NCI-H460 (cell line): ENCODE measurements around the gene CRLF3. TPM values are rescaled to one million over a fixed set of nuclear protein-coding genes. Genes with fewer than 3 reads are reported as not detected.
"Not testable (repeated sequence)": the region's sequence is repeated elsewhere in the genome, so short reads cannot be mapped to it uniquely, and the experiment has no call there.

ENCODE experiments used
- DNase-seq: peaks from one replicate; pipeline ENCODE4 v3.0.0-alpha.2; 2016; ENCODE audit warnings: low read depth; ENCODE audit errors: extremely low read depth
- total RNA-seq: library from RNA; depleted of rRNA; stranded (reverse); fragments of >200 nt; shearing (Covaris generic); gene quantifications from 2 replicates; pipeline ENCODE4 v1.2.3, GENCODE V29; 2014

The CRLF3 gene
- total RNA-seq, 1 experiment from 2014 or later, result 30.6 TPM

GRCh38 chr17:30816165-30816564 is 8.3 kb downstream of the CRLF3 start:
- DNase-seq, result no peak

DNA sequence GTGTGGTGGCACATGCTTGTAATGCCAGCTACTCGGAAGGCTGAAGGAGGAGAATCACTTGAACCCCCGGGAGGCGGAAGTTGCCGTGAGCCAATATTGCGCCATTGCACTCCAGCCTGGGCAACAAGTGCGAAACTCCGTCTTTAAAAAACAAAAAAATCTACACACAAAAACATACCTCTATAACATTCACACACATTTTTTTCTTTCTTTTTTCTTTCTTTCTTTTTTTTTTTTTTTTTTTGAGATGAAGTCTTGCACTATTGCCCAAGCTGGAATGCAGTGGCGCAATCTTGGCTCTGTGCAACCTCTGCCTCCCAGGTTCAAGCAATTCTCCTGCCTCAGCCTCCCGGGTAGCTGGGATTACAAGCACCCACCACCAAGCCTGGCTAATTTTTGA is 9.6 kb downstream of the CRLF3 start:
- DNase-seq, result not testable (repeated sequence)

DNA sequence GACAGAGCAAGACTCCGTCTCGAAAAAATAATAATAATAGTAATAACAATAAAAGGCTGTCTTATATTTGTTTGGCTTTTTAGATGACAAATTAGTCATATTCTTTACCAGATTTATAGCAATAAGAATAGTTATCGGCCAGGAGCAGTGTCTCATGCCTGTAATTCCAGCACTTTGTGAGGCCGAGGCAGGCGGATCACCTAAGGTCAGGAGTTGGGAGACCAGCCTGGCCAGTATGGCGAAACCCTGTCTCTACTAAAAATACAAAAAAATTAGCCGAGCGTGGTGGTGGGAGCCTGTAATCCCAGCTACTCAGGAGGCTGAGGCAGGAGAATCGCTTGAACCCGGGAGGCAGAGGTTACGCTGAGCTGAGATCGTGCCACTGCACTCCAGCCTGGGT is 10.3 kb downstream of the CRLF3 start:
- DNase-seq, result not testable (repeated sequence)

GRCh38 chr17:30812218-30813177 is 12.0 kb downstream of the CRLF3 start:
- DNase-seq, result no peak

GRCh38 chr17:30809867-30810266 is 14.6 kb downstream of the CRLF3 start:
- no peak for DNase-seq

- DNase-seq, result no peak
Measured at GRCh38 chr17:30808785-30809286, 15.7 kb downstream of the CRLF3 start.

DNA sequence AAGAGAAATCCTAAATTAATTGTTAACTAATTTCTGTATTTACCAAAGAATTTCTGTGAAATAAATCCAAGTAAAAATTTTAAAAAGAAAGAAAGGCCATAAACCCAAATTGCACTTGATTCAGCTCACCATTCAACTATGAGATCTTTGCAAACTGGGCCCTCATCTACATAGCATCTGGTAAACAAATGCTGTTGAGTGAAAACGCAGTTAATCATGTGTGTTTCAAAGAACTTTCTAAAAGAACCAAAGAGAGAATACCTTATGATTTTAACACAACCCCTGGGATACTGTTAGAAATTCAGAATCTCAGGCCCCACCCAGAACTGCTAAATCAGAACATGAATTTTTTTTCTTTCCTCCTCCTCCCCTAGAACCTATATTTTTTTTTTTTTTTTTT is 16.6 kb downstream of the CRLF3 start:
- no peak for DNase-seq

DNA sequence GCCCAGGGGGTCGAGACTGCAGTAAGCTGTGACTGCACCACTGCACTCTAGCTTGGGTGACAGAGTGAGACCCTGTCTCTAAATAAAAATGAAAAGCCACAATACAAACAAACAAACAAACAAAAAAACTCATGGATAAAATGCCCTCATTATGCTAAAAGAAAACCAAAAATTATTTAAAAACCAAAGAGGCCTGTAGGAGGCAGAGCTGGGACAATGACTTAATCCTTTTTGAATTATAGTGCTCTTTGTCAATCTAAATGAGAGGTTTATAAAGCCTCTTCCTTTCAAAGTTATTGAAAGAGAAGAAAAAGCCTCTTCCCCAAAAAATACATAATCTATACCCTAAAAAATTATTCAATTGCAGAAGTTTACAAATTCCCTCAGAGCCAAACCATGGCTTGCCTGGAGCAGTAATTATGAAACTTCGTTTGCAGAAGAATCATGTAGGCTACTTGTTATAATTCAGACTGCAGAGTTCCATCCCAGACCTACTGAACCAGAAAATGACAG is 18.5 kb downstream of the CRLF3 start:
- DNase-seq, result no peak

- no peak for DNase-seq
Measured at GRCh38 chr17:30801671-30802070, 22.8 kb downstream of the CRLF3 start.

DNA sequence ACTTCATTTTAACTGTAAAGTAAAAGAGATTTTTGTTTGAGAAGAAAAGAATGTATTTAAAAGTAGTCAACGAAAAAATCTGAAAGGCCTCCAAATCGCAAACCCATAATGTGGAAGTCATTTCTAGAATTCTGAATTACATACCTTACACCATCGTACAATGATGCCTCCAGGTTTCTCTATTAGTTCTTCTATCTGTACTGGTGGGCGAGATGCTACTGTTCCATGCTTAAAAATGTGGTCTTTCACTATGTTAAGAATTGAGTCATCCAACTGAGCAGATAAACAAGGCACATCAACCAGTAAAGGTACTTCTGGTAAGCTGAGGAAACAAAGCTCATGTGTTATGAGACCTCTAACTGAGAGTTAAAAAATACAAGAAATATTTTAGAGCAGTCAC is 28.5 kb downstream of the CRLF3 start:
- no peak for DNase-seq

DNA sequence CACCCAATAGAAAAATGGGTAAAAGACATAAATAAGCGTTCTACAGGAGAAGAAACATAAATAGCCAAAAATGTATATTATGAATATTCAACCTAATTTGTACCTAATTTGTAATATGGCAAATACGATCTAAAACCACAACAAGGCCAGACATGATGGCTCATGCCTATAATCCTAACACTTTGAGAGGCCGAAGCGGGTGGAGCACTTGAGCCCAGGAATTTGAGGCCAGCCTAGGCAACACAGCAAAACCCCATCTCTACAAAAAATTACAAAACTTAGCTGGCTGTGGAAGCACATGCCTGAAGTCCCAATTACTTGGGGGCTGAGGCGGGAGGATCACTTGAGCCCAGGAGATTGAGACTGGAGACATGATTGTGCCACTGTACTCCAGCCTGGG is 30.1 kb downstream of the CRLF3 start:
- DNase-seq, result no peak

- no peak for DNase-seq
Measured at GRCh38 chr17:30793282-30793977, 31.1 kb downstream of the CRLF3 start.

DNA sequence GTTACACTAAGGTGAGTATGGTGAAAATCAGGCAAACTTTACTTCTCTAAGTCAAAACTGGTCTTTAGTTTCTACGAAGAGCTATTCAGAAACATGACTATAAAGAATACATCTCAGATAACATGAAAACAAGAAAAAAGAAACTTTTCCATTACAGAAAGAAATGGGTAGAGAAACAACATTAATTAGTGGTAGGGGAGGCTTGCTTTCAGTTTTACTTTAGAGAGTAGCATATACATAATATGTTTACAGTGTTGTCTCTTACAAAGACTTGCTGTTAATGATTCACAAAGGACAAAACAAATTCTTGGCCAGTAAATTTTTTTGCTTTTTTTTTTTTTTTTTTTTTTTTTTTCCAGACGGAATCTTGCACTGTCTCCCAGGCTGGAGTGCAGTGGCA is 34.2 kb downstream of the CRLF3 start:
- no peak for DNase-seq

DNA sequence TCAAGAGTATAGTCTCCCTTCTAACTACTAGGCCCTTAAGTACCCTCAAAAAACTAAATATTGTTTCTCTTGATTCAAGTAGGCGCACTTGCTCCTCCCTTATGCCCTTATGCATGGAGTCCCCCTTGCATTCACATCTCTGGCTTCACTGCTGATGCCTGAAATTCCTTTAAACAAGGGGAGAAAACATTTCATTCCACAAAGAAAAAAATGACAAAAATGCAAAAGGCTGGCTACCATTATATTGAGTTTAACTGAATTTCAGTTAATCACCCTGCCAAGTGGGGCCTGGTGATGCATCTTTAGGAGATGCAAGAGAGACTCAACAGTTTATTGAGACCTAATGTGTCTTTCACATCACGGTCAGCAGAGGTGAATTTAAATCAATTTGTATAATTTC is 35.6 kb downstream of the CRLF3 start:
- DNase-seq, result no peak

- DNase-seq, result no peak
Measured at GRCh38 chr17:30782206-30782605, 42.3 kb downstream of the CRLF3 start.

- no peak for DNase-seq
Measured at GRCh38 chr17:30780343-30780742, 44.1 kb downstream of the CRLF3 start.

- DNase-seq, result not testable (repeated sequence)
Measured at GRCh38 chr17:30768771-30769170, 55.7 kb downstream of the CRLF3 start.

DNA sequence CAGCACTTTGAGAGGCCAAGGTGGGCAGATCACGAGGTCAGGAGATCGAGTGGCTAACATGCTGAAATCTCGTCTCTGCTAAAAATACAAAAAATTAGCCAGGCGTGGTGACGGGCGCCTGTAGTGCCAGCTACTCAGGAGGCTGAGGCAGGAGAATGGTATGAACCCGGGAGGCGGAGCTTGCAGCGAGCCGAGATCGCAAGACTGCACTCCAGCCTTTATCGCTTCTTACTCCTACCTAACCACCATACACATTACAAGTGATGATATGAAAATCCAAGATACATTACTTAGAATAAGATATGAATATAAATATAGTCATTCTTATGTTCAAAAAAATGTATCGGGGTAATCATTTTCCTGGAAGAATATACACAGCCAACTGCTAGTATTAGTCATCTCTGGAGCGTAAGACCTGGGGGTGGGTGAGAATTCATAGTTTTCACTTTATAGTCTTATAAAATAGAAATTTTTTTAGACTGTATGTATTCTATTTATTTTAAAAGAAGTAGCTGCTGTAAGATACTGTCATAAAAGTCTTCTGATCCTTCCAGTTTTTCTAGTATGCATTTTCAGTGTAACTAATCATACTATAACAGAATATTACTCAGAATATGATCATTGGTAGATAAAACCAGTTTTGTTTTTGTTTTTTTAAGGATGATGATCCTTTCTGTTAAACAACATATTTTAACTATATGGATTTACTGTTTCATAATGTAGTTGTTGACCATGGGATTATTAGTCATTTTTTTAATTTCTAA is 56.7 kb downstream of the CRLF3 start:
- not testable (repeated sequence) for DNase-seq

- no peak for DNase-seq
Measured at GRCh38 chr17:30761060-30761459, 63.4 kb downstream of the CRLF3 start.

DNA sequence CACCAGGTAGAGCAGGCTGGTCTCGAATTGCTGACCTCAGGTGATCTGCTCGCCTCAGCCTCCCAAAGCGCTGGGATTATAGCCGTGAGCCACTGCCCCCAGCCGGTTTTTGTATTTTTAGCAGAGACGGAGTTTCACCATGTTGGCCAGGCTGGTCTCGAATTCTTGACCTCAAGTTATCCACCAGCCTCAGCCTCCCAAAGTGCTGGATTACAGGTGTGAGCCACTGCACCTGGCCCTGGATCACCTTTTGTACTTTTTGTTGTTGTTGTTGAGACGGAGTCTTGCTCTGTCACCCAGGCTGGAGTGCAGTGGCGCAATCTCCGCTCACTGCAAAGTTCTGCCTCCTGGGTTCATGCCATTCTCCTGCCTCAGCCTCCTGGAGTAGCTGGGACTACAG is 71.2 kb downstream of the CRLF3 start:
- not testable (repeated sequence) for DNase-seq

DNA sequence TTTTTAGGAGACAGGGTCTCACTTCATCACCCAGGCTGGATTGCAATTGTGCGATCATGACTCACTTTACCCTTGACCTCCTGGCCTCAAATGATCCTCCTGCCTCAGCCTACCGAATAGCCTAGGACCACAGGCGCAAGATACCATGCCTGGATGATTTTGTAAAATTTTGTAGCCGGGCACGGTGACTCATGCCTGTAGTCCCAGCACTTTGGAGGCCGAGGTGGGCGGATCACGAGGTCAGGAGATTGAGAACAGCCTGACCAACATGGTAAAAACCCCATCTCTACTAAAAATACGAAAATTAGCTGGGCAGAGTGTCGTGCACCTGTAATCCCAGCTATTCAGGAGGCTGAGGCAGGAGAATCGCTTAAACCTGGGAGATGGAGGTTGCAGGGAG is 73.5 kb downstream of the CRLF3 start:
- not testable (repeated sequence) for DNase-seq
